K562 (cell line): ENCODE data around the gene SAP30L. TPM values are rescaled to one million over a fixed set of nuclear protein-coding genes. Genes with fewer than 3 reads are reported as not detected.
A peak's percentile ranks its signal among the peaks of the same experiment; 100 is the strongest.

Experiments used
- ATF1 ChIP-seq, 2 experiments: fragments of 450-650 bp in 1 of 2; IDR thresholded peaks; 2 replicates each; pipeline ENCODE4 v1.6.1; 2016; ENCODE audit warnings: missing compliant biosample characterization in 1 of 2, missing genetic modification characterization in 1 of 2
- BCOR ChIP-seq: fragments of 450-650 bp; IDR thresholded peaks from 2 replicates; pipeline ENCODE4 v1.6.1; 2016
- CREB1 ChIP-seq, 2 experiments: sonication (generic) in 1 of 2; formaldehyde crosslinking in 1 of 2; IDR thresholded peaks; 2 replicates each; pipeline versions ENCODE4 v1.6.1 to v1.8.0; 2012 to 2022; ENCODE audit warnings: inconsistent platforms in 1 of 2, mild to moderate bottlenecking in 1 of 2, missing genetic modification reagents in 1 of 2, moderate library complexity in 1 of 2
- CTBP1 ChIP-seq: fragments of 450-650 bp; IDR thresholded peaks from 2 replicates; pipeline ENCODE4 v1.6.1; 2016; ENCODE audit warnings: borderline replicate concordance
- DPF2 ChIP-seq: fragments of 450-650 bp; IDR thresholded peaks from 2 replicates; pipeline ENCODE4 v1.6.1; 2016
- E2F1 ChIP-seq: sonication (generic); formaldehyde crosslinking; IDR thresholded peaks from 2 replicates; pipeline ENCODE4 v1.8.1; 2023; ENCODE audit warnings: mild to moderate bottlenecking, missing genetic modification reagents, moderate library complexity
- HCFC1 ChIP-seq: IDR thresholded peaks from 2 replicates; pipeline ENCODE4 v1.6.1; 2012; ENCODE audit warnings: low read depth, low read length, improper control_type of control experiment
- LEF1 ChIP-seq: fragments of 450-650 bp; IDR thresholded peaks from 2 replicates; pipeline ENCODE4 v1.6.1; 2016; ENCODE audit warnings: mild to moderate bottlenecking
- MNT ChIP-seq, 2 experiments: fragments of 450-650 bp; conservative IDR thresholded peaks; 2 replicates each; pipeline ENCODE4 v1.6.1; 2017; ENCODE audit warnings: mild to moderate bottlenecking in 2 of 2, moderate library complexity in 2 of 2
- MTA3 ChIP-seq: fragments of 450-650 bp; formaldehyde crosslinking; IDR thresholded peaks from 2 replicates; pipeline ENCODE4 v1.6.1; 2017; ENCODE audit warnings: mild to moderate bottlenecking, borderline replicate concordance
- NFRKB ChIP-seq: fragments of 450-650 bp; IDR thresholded peaks from 2 replicates; pipeline ENCODE4 v1.6.1; 2016; ENCODE audit warnings: low read depth
- NONO ChIP-seq, 2 experiments: fragments of 200-400 bp in 1 of 2; fragments of 450-650 bp in 1 of 2; formaldehyde crosslinking in 1 of 2; IDR thresholded peaks; 2 replicates each; pipeline ENCODE4 v1.6.1; 2017; ENCODE audit warnings: low read depth in 2 of 2, mild to moderate bottlenecking in 2 of 2, moderate library complexity in 2 of 2, low read length in 1 of 2
- NR2C2 ChIP-seq, 2 experiments: fragments of 200-800 bp in 1 of 2; sonication (Bioruptor generic) in 1 of 2; sonication (generic) in 1 of 2; formaldehyde crosslinking in 1 of 2; IDR thresholded peaks; 2 replicates each; pipeline versions ENCODE4 v1.6.1 to v1.8.0; 2016 to 2022; ENCODE audit warnings: mild to moderate bottlenecking in 1 of 2, missing compliant biosample characterization in 1 of 2, missing genetic modification characterization in 1 of 2, missing genetic modification reagents in 1 of 2
- PHF20 ChIP-seq: fragments of 450-650 bp; IDR thresholded peaks from 2 replicates; pipeline ENCODE4 v1.6.1; 2018; ENCODE audit not compliant: partially characterized antibody
- RREB1 ChIP-seq: fragments of 250-450 bp; sonication (Bioruptor Pico); IDR thresholded peaks from 2 replicates; pipeline ENCODE4 v1.4.0; 2020
- SUPT5H ChIP-seq: fragments of 450-650 bp; IDR thresholded peaks from 2 replicates; pipeline ENCODE4 v1.6.1; 2016
- ZNF143 ChIP-seq: sonication (generic); formaldehyde crosslinking; IDR thresholded peaks from 2 replicates; pipeline ENCODE4 v1.9.0; 2022; ENCODE audit warnings: mild to moderate bottlenecking, missing genetic modification reagents
- ZNF436 ChIP-seq: fragments of 250-450, 450-650 bp; sonication (Bioruptor Pico); formaldehyde crosslinking; IDR thresholded peaks from 2 replicates; pipeline ENCODE4 v1.7.0; 2020; ENCODE audit warnings: mild to moderate bottlenecking
- ZSCAN29 ChIP-seq: fragments of 450-650 bp; IDR thresholded peaks from 2 replicates; pipeline ENCODE4 v1.6.1; 2017
- polyA plus RNA-seq, 8 experiments: library from polyadenylated mRNA; depleted of rRNA in 4 of 8; stranded (reverse) in 5 of 8; unstranded in 3 of 8; fragments of >200 nt; fragmentation: Nextera tagmentation in 2 of 8; fragmentation: Illumina TruSeq in 1 of 8; extraction: Ambion mirVana in 2 of 8; extraction: Trizol in 1 of 8; gene quantifications; 2 replicates each; pipeline versions ENCODE4 v1.2.1 to v1.2.3, GENCODE V29; 2011 to 2014; ENCODE audit warnings: inconsistent platforms in 1 of 8, missing spikeins in 1 of 8
- total RNA-seq, 7 experiments: library from RNA; depleted of rRNA in 6 of 7; stranded (reverse); fragments of >200 nt in 6 of 7; fragmentation: Illumina TruSeq in 2 of 7; extraction: Trizol in 2 of 7; gene quantifications; 2 replicates each; pipeline versions ENCODE4 v1.2.1 to v1.2.3, GENCODE V29; 2011 to 2021; ENCODE audit warnings: low replicate concordance in 1 of 7

Gene SAP30L
- total and polyA plus RNA-seq, 9 of the 15 experiments (the other 6 are each of a cell fraction or from before 2014, with no cell fraction given) = 5.1 to 33.6 (median 28.1) TPM

GRCh38 chr5:154445422-154446194, at the start of gene SAP30L (continued):
- TF ChIP-seq PHF20 = peak; percentile 72
- TF ChIP-seq MTA3 = peak; percentile 62; the same call in 1 of the 2 replicates
- TF ChIP-seq HCFC1 = no peak; the same call in 1 of the 2 replicates
- peak in 1 of 2 experiments; percentile 49; a peak in 1 of 4 replicates for TF ChIP-seq MNT (conservative IDR thresholded peaks at IDR 0.05)
- 0 out of 2 replicates have a peak, but pooled peaks have one; percentile 36 for TF ChIP-seq NFRKB
- TF ChIP-seq RREB1 (CRISPR knock-in tag) = no peak
- TF ChIP-seq ZSCAN29 = peak; percentile 83
- peak; percentile 55 to 83 for TF ChIP-seq NONO (IDR thresholded peaks at IDR 0.05; ENCODE audit: low read depth in 2 of 2, low read length in 1 of 2)
- TF ChIP-seq SUPT5H = peak; percentile 85
- TF ChIP-seq BCOR = 0 out of 2 replicates have a peak, but pooled peaks have one; percentile 11
- no peak for TF ChIP-seq LEF1
- 0 out of 2 replicates have a peak, but pooled peaks have one; percentile 56 for TF ChIP-seq E2F1
- no peak for TF ChIP-seq ATF1 (CRISPR knock-in tag; IDR thresholded peaks at IDR 0.05)
- 0 out of 2 replicates have a peak, but pooled peaks have one; percentile 14 for TF ChIP-seq ATF1 (tag; IDR thresholded peaks at IDR 0.05)
- TF ChIP-seq DPF2 = peak; percentile 29; the same call in 1 of the 2 replicates
- no peak for TF ChIP-seq NR2C2 (CRISPR knock-in tag; IDR thresholded peaks at IDR 0.05)
- peak; percentile 71; the same call in 1 of the 2 replicates for TF ChIP-seq NR2C2 (tag; IDR thresholded peaks at IDR 0.05)
- TF ChIP-seq ZNF143 = no peak
- peak; percentile 34; the same call in 1 of the 2 replicates for TF ChIP-seq CREB1 (IDR thresholded peaks at IDR 0.05)
- TF ChIP-seq CREB1 (CRISPR knock-in tag; IDR thresholded peaks at IDR 0.05) = 0 out of 2 replicates have a peak, but pooled peaks have one; percentile 24
- no peak for TF ChIP-seq ZNF436
- peak; percentile 40 for TF ChIP-seq CTBP1
